Measurements from ENCODE around the gene PYCR2.

Gene PYCR2

GRCh38 chr1:225914947-225915346, 9.1 kb downstream of the PYCR2 start:
- Histone ChIP-seq H3K27me3 (replicated peaks in 2 of 5; ENCODE audit: control insufficient read depth in 4 of 5, insufficient read depth in 5 of 5, low read length in 4 of 5) (no peaks in the 10 kb centered on the region), H3K27ac (ENCODE audit: insufficient read depth in 1 of 2, low read depth in 1 of 2, low read length in 2 of 2, poor library complexity in 1 of 2, severe bottlenecking in 2 of 2) (no peak overlapping the region), H3K4me1 (ENCODE audit: control extremely low read depth in 1 of 4, control insufficient read depth in 4 of 4, insufficient read depth in 4 of 4, low read length in 3 of 4) (peaks cover 0 to 17% (median 13%) of the 10 kb centered on the region in 4 experiments), H3K9me3 (ENCODE audit: control extremely low read depth in 1 of 5, control insufficient read depth in 4 of 5, insufficient read depth in 2 of 5, low read depth in 1 of 5, low read length in 4 of 5) (no peaks in the 10 kb centered on the region), H3K36me3 (ENCODE audit: control insufficient read depth in 4 of 4, insufficient read depth in 4 of 4, low read length in 3 of 4) (peaks cover 4 to 42% (median 27%) of the 10 kb centered on the region in 4 experiments), H3K4me3 (ENCODE audit: control insufficient read depth in 1 of 7, extremely low read depth in 1 of 7, insufficient read depth in 4 of 7, low read depth in 2 of 7, low read length in 6 of 7) (no peak overlapping the region)
- DNase-seq, result no peak
- CTCF ChIA-PET, result interaction anchor here (1.2 kb wide), 1 partner anchor 433 kb away, joined by 4 read pairs; no protein-coding TSS in a partner anchor
- 100% methylated on average over 3 of the region's 6 CpGs for WGBS (ENCODE audit: insufficient coverage)
- POLR2A ChIA-PET, result no interaction called here

- POLR2A ChIA-PET, result interaction anchor here (0.6 kb wide), 1 partner anchor 9 kb away, joined by 3 read pairs; no protein-coding TSS in a partner anchor
- no peak for DNase-seq
- no peaks in the 10 kb centered on the region for H3K9me3 ChIP-seq (ENCODE audit: control extremely low read depth in 1 of 5, control insufficient read depth in 4 of 5, insufficient read depth in 2 of 5, low read depth in 1 of 5, low read length in 4 of 5)
- H3K27me3 ChIP-seq (replicated peaks in 2 of 5; ENCODE audit: control insufficient read depth in 4 of 5, insufficient read depth in 5 of 5, low read length in 4 of 5), result no peaks in the 10 kb centered on the region
- WGBS (ENCODE audit: insufficient coverage), result 97% methylated on average over 6 of the region's 6 CpGs
- CTCF ChIA-PET, result interaction anchor here (1.2 kb wide), 1 partner anchor 433 kb away, joined by 4 read pairs; no protein-coding TSS in a partner anchor
- H3K4me3 ChIP-seq (ENCODE audit: control insufficient read depth in 1 of 7, extremely low read depth in 1 of 7, insufficient read depth in 4 of 7, low read depth in 2 of 7, low read length in 6 of 7), result no peak overlapping the region
- peaks cover 4 to 42% (median 25%) of the 10 kb centered on the region in 4 experiments for H3K36me3 ChIP-seq (ENCODE audit: control insufficient read depth in 4 of 4, insufficient read depth in 4 of 4, low read length in 3 of 4)
- peaks cover 0 to 12% (median 9%) of the 10 kb centered on the region in 4 experiments for H3K4me1 ChIP-seq (ENCODE audit: control extremely low read depth in 1 of 4, control insufficient read depth in 4 of 4, insufficient read depth in 4 of 4, low read length in 3 of 4)
- no peak overlapping the region for H3K27ac ChIP-seq (ENCODE audit: insufficient read depth in 1 of 2, low read depth in 1 of 2, low read length in 2 of 2, poor library complexity in 1 of 2, severe bottlenecking in 2 of 2)
Measured at GRCh38 chr1:225914391-225914790, 9.7 kb downstream of the PYCR2 start.

GRCh38 chr1:225911191-225912130, 12.6 kb downstream of the PYCR2 start:
- H3K27me3 ChIP-seq (replicated peaks in 2 of 5; ENCODE audit: control insufficient read depth in 4 of 5, insufficient read depth in 5 of 5, low read length in 4 of 5), result no peaks in the 10 kb centered on the region
- peak overlapping the region in 1 of 7 experiments; percentile 16 for H3K4me3 ChIP-seq (ENCODE audit: control insufficient read depth in 1 of 7, extremely low read depth in 1 of 7, insufficient read depth in 4 of 7, low read depth in 2 of 7, low read length in 6 of 7)
- peak; percentile 39 to 68 (median 64) for DNase-seq
- H3K9me3 ChIP-seq (ENCODE audit: control extremely low read depth in 1 of 5, control insufficient read depth in 4 of 5, insufficient read depth in 2 of 5, low read depth in 1 of 5, low read length in 4 of 5), result no peaks in the 10 kb centered on the region
- ChIA-PET POLR2A (interaction anchor here (0.6 kb wide), 1 partner anchor 39 kb away, joined by 3 read pairs; no protein-coding TSS in a partner anchor), CTCF (interaction anchor here (0.6 to 2.2 kb wide), 17 partner anchors 10 to 437 kb away, joined by 3 to 13 read pairs (median 4); partner anchors contain the start of genes PYCR2 and TMEM63A)
- no peak overlapping the region for H3K27ac ChIP-seq (ENCODE audit: insufficient read depth in 1 of 2, low read depth in 1 of 2, low read length in 2 of 2, poor library complexity in 1 of 2, severe bottlenecking in 2 of 2)
- WGBS (ENCODE audit: insufficient coverage), result 56% methylated on average over 48 of the region's 53 CpGs
- H3K4me1 ChIP-seq (ENCODE audit: control extremely low read depth in 1 of 4, control insufficient read depth in 4 of 4, insufficient read depth in 4 of 4, low read length in 3 of 4), result peaks cover 0 to 8% (median 4%) of the 10 kb centered on the region in 4 experiments
- H3K36me3 ChIP-seq (ENCODE audit: control insufficient read depth in 4 of 4, insufficient read depth in 4 of 4, low read length in 3 of 4), result peaks cover 4 to 21% (median 8%) of the 10 kb centered on the region in 4 experiments

- H3K4me3 ChIP-seq (ENCODE audit: control insufficient read depth in 1 of 7, extremely low read depth in 1 of 7, insufficient read depth in 4 of 7, low read depth in 2 of 7, low read length in 6 of 7), result no peak overlapping the region
- H3K9me3 ChIP-seq (ENCODE audit: control extremely low read depth in 1 of 5, control insufficient read depth in 4 of 5, insufficient read depth in 2 of 5, low read depth in 1 of 5, low read length in 4 of 5), result no peaks in the 10 kb centered on the region
- peaks cover 0 to 8% (median 4%) of the 10 kb centered on the region in 4 experiments for H3K4me1 ChIP-seq (ENCODE audit: control extremely low read depth in 1 of 4, control insufficient read depth in 4 of 4, insufficient read depth in 4 of 4, low read length in 3 of 4)
- no peak overlapping the region for H3K27ac ChIP-seq (ENCODE audit: insufficient read depth in 1 of 2, low read depth in 1 of 2, low read length in 2 of 2, poor library complexity in 1 of 2, severe bottlenecking in 2 of 2)
- WGBS (ENCODE audit: insufficient coverage), result 100% methylated on average over 1 of the region's 1 CpG
- no peaks in the 10 kb centered on the region for H3K27me3 ChIP-seq (replicated peaks in 2 of 5; ENCODE audit: control insufficient read depth in 4 of 5, insufficient read depth in 5 of 5, low read length in 4 of 5)
- DNase-seq, result no peak
- CTCF ChIA-PET, result interaction anchor here (0.6 to 2.2 kb wide), 3 partner anchors 20 to 129 kb away, joined by 3 to 6 read pairs (median 3); partner anchors contain the start of genes LEFTY1 and TMEM63A
- POLR2A ChIA-PET, result interaction anchor here (0.6 kb wide), 1 partner anchor 290 kb away, joined by 4 read pairs; no protein-coding TSS in a partner anchor
- H3K36me3 ChIP-seq (ENCODE audit: control insufficient read depth in 4 of 4, insufficient read depth in 4 of 4, low read length in 3 of 4), result peaks cover 2 to 5% (median 2%) of the 10 kb centered on the region in 4 experiments
Measured at GRCh38 chr1:225909477-225909876, 14.6 kb downstream of the PYCR2 start.

GRCh38 chr1:225908773-225909172, 15.3 kb downstream of the PYCR2 start:
- 100% methylated on average over 1 of the region's 2 CpGs for WGBS (ENCODE audit: insufficient coverage)
- POLR2A ChIA-PET, result no interaction called here

GRCh38 chr1:225908013-225908640, 15.9 kb downstream of the PYCR2 start:
- Histone ChIP-seq H3K27me3 (replicated peaks in 2 of 5; ENCODE audit: control insufficient read depth in 4 of 5, insufficient read depth in 5 of 5, low read length in 4 of 5) (no peaks in the 10 kb centered on the region), H3K36me3 (ENCODE audit: control insufficient read depth in 4 of 4, insufficient read depth in 4 of 4, low read length in 3 of 4) (peaks cover 0 to 3% (median 1%) of the 10 kb centered on the region in 4 experiments), H3K27ac (ENCODE audit: insufficient read depth in 1 of 2, low read depth in 1 of 2, low read length in 2 of 2, poor library complexity in 1 of 2, severe bottlenecking in 2 of 2) (no peak overlapping the region), H3K4me1 (ENCODE audit: control extremely low read depth in 1 of 4, control insufficient read depth in 4 of 4, insufficient read depth in 4 of 4, low read length in 3 of 4) (peaks cover 0 to 8% (median 4%) of the 10 kb centered on the region in 4 experiments), H3K4me3 (ENCODE audit: control insufficient read depth in 1 of 7, extremely low read depth in 1 of 7, insufficient read depth in 4 of 7, low read depth in 2 of 7, low read length in 6 of 7) (no peak overlapping the region), H3K9me3 (ENCODE audit: control extremely low read depth in 1 of 5, control insufficient read depth in 4 of 5, insufficient read depth in 2 of 5, low read depth in 1 of 5, low read length in 4 of 5) (no peaks in the 10 kb centered on the region)
- CTCF ChIA-PET, result no interaction called here
- no peak for DNase-seq
- WGBS (ENCODE audit: insufficient coverage), result 93% methylated on average over 3 of the region's 5 CpGs
- POLR2A ChIA-PET, result no interaction called here

More at GRCh38 chr1:225908773-225909172, 15.3 kb downstream of the PYCR2 start:
- CTCF ChIA-PET, result interaction anchor here (0.8 kb wide), 1 partner anchor 20 kb away, joined by 3 read pairs; the partner anchor contains the start of gene LEFTY1
- Histone ChIP-seq H3K4me3 (ENCODE audit: control insufficient read depth in 1 of 7, extremely low read depth in 1 of 7, insufficient read depth in 4 of 7, low read depth in 2 of 7, low read length in 6 of 7) (no peak overlapping the region), H3K27ac (ENCODE audit: insufficient read depth in 1 of 2, low read depth in 1 of 2, low read length in 2 of 2, poor library complexity in 1 of 2, severe bottlenecking in 2 of 2) (no peak overlapping the region), H3K27me3 (replicated peaks in 2 of 5; ENCODE audit: control insufficient read depth in 4 of 5, insufficient read depth in 5 of 5, low read length in 4 of 5) (no peaks in the 10 kb centered on the region), H3K36me3 (ENCODE audit: control insufficient read depth in 4 of 4, insufficient read depth in 4 of 4, low read length in 3 of 4) (peaks cover 0 to 3% (median 1%) of the 10 kb centered on the region in 4 experiments), H3K4me1 (ENCODE audit: control extremely low read depth in 1 of 4, control insufficient read depth in 4 of 4, insufficient read depth in 4 of 4, low read length in 3 of 4) (peaks cover 0 to 8% (median 4%) of the 10 kb centered on the region in 4 experiments), H3K9me3 (ENCODE audit: control extremely low read depth in 1 of 5, control insufficient read depth in 4 of 5, insufficient read depth in 2 of 5, low read depth in 1 of 5, low read length in 4 of 5) (no peaks in the 10 kb centered on the region)
- DNase-seq, result no peak
